K562 (cell line): Measurements from ENCODE around the gene CD164L2. TPM values are rescaled to one million over a fixed set of nuclear protein-coding genes. Genes with fewer than 3 reads are reported as not detected.

ENCODE experiments used
- CBX1 ChIP-seq: sonication (generic); IDR thresholded peaks from 2 replicates; pipeline ENCODE4 v1.6.1; 2016; ENCODE audit warnings: antibody characterized with exemption, low read depth, mild to moderate bottlenecking
- CCAR2 ChIP-seq: fragments of 200-400 bp; formaldehyde crosslinking; IDR thresholded peaks from 2 replicates; pipeline ENCODE4 v1.6.1; 2017; ENCODE audit warnings: mild to moderate bottlenecking, low read depth, low read length
- DMBX1 ChIP-seq: fragments of 250-450 bp; sonication (Bioruptor Pico); IDR thresholded peaks from 2 replicates; pipeline ENCODE4 v1.8.0; 2022; ENCODE audit warnings: inconsistent platforms, mild to moderate bottlenecking, moderate library complexity, borderline replicate concordance
- RHOXF2B ChIP-seq: fragments of 250-450 bp; sonication (Bioruptor Pico); conservative IDR thresholded peaks from 2 replicates; pipeline ENCODE4 v1.5.1; 2021
- ZNF324 ChIP-seq: fragments of 250-450 bp; sonication (Bioruptor Pico); IDR thresholded peaks from 2 replicates; pipeline ENCODE4 v1.4.0; 2020; ENCODE audit warnings: mild to moderate bottlenecking
- polyA plus RNA-seq, 8 experiments: library from polyadenylated mRNA; depleted of rRNA in 4 of 8; stranded (reverse) in 5 of 8; unstranded in 3 of 8; fragments of >200 nt; fragmentation: Nextera tagmentation in 2 of 8; fragmentation: Illumina TruSeq in 1 of 8; extraction: Ambion mirVana in 2 of 8; extraction: Trizol in 1 of 8; gene quantifications; 2 replicates each; pipeline versions ENCODE4 v1.2.1 to v1.2.3, GENCODE V29; 2011 to 2014; ENCODE audit warnings: inconsistent platforms in 1 of 8, missing spikeins in 1 of 8
- total RNA-seq, 7 experiments: library from RNA; depleted of rRNA in 6 of 7; stranded (reverse); fragments of >200 nt in 6 of 7; fragmentation: Illumina TruSeq in 2 of 7; extraction: Trizol in 2 of 7; gene quantifications; 2 replicates each; pipeline versions ENCODE4 v1.2.1 to v1.2.3, GENCODE V29; 2011 to 2021; ENCODE audit warnings: low replicate concordance in 1 of 7
- TF ChIP-seq, protein P1 (sequence below), 2 experiments: IDR thresholded peaks in 1 of 2; conservative IDR thresholded peaks in 1 of 2; 2 replicates each; pipeline ENCODE4 v1.6.1; 2016; ENCODE audit warnings: low read depth in 2 of 2, mild to moderate bottlenecking in 1 of 2, missing compliant biosample characterization in 1 of 2, missing genetic modification characterization in 1 of 2, moderate library complexity in 1 of 2
- TF ChIP-seq, protein P2 (sequence below): fragments of 450-650 bp; IDR thresholded peaks from 2 replicates; pipeline ENCODE4 v1.6.1; 2016; ENCODE audit warnings: low read depth
- TF ChIP-seq, protein P3 (sequence below), 2 experiments: fragments of 200-800 bp in 1 of 2; sonication (Bioruptor generic) in 1 of 2; sonication (generic) in 1 of 2; formaldehyde crosslinking in 1 of 2; IDR thresholded peaks in 1 of 2; conservative IDR thresholded peaks in 1 of 2; 2 replicates each; pipeline versions ENCODE4 v1.5.0 to v1.6.1; 2016 to 2020; ENCODE audit warnings: missing compliant biosample characterization in 1 of 2, missing genetic modification characterization in 1 of 2, missing genetic modification reagents in 1 of 2
- TF ChIP-seq, protein P4 (sequence below), 2 experiments: fragments of 450-650 bp; IDR thresholded peaks; 2 replicates each; pipeline ENCODE4 v1.6.1; 2016
- TF ChIP-seq, protein P5 (sequence below): fragments of 450-650 bp; IDR thresholded peaks from one replicate; pipeline ENCODE4 v1.6.1; 2018; ENCODE audit warnings: mild to moderate bottlenecking, moderate library complexity; ENCODE audit not compliant: partially characterized antibody

CD164L2 gene
- total and polyA plus RNA-seq, 9 of the 15 experiments (the other 6 are each of a cell fraction or from before 2014, with no cell fraction given): 0.08 to 0.92 (median 0.38) TPM; not detected in 1

DNA sequence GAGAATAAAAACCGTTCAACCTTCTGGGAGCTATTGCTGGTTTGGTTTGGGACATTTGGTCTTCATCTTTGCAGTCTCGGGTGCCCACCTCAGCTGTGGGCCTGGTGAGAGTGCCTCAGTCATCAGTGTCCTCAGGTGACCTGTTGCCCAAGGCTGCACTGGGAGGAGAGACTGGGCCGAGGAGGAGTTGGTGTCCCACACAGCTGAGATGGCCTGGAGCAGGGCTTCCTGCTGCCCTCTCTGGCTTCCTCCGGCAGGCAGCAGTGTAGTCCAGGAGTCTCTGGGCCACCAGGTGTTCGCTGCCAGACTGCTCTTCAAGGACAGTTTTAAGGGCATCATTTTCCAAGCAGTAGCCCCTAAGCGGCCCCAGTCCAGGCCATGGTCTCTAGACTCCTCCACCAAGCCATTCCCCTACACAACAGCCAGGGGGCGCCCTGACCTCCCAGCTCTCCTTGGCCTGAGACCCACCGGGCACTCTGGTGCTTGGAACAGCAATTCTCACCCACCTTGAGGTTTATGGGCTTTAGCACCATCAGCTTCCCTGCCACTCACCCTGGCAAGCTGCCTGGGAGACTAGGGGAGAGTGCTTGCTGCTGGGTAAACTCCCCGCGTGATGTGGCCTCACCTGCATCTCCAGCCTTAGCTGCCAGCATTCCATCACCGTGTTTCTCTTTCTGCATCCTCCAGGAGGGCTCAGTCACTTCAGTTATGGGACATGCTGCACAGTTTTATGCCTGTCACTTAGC lies 50.4 kb downstream of the CD164L2 start (continued):
- TF ChIP-seq, protein P1, sequence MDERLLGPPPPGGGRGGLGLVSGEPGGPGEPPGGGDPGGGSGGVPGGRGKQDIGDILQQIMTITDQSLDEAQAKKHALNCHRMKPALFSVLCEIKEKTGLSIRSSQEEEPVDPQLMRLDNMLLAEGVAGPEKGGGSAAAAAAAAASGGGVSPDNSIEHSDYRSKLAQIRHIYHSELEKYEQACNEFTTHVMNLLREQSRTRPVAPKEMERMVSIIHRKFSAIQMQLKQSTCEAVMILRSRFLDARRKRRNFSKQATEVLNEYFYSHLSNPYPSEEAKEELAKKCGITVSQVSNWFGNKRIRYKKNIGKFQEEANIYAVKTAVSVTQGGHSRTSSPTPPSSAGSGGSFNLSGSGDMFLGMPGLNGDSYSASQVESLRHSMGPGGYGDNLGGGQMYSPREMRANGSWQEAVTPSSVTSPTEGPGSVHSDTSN (CRISPR knock-in tag; IDR thresholded peaks at IDR 0.05; ENCODE audit: low read depth): no peak
- TF ChIP-seq, protein P1 (tag; conservative IDR thresholded peaks at IDR 0.05; ENCODE audit: low read depth): no peak
- TF ChIP-seq, protein P2, sequence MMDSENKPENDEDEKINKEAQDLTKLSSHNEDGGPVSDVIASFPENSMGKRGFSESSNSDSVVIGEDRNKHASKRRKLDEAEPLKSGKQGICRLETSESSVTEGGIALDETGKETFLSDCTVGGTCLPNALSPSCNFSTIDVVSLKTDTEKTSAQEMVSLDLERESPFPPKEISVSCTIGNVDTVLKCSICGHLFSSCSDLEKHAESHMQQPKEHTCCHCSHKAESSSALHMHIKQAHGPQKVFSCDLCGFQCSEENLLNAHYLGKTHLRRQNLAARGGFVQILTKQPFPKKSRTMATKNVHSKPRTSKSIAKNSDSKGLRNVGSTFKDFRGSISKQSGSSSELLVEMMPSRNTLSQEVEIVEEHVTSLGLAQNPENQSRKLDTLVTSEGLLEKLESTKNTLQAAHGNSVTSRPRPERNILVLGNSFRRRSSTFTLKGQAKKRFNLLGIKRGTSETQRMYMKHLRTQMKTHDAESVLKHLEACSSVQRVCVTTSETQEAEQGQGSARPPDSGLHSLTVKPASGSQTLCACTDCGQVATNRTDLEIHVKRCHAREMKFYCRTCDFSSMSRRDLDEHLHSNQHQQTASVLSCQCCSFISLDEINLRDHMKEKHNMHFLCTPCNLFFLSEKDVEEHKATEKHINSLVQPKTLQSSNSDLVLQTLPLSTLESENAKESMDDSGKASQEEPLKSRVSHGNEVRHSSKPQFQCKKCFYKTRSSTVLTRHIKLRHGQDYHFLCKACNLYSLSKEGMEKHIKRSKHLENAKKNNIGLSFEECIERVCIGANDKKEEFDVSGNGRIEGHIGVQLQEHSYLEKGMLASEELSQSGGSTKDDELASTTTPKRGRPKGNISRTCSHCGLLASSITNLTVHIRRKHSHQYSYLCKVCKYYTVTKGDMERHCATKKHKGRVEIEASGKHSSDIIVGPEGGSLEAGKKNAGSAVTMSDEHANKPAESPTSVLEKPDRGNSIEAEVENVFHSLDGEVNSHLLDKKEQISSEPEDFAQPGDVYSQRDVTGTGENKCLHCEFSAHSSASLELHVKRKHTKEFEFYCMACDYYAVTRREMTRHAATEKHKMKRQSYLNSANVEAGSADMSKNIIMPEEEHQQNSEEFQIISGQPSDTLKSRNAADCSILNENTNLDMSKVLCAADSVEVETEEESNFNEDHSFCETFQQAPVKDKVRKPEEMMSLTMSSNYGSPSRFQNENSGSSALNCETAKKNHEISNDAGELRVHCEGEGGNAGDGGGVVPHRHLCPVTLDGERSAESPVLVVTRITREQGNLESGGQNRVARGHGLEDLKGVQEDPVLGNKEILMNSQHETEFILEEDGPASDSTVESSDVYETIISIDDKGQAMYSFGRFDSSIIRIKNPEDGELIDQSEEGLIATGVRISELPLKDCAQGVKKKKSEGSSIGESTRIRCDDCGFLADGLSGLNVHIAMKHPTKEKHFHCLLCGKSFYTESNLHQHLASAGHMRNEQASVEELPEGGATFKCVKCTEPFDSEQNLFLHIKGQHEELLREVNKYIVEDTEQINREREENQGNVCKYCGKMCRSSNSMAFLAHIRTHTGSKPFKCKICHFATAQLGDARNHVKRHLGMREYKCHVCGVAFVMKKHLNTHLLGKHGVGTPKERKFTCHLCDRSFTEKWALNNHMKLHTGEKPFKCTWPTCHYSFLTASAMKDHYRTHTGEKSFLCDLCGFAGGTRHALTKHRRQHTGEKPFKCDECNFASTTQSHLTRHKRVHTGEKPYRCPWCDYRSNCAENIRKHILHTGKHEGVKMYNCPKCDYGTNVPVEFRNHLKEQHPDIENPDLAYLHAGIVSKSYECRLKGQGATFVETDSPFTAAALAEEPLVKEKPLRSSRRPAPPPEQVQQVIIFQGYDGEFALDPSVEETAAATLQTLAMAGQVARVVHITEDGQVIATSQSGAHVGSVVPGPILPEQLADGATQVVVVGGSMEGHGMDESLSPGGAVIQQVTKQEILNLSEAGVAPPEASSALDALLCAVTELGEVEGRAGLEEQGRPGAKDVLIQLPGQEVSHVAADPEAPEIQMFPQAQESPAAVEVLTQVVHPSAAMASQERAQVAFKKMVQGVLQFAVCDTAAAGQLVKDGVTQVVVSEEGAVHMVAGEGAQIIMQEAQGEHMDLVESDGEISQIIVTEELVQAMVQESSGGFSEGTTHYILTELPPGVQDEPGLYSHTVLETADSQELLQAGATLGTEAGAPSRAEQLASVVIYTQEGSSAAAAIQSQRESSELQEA: no peak
- no peak for TF ChIP-seq ZNF324 (CRISPR knock-in tag)
- TF ChIP-seq, protein P3, sequence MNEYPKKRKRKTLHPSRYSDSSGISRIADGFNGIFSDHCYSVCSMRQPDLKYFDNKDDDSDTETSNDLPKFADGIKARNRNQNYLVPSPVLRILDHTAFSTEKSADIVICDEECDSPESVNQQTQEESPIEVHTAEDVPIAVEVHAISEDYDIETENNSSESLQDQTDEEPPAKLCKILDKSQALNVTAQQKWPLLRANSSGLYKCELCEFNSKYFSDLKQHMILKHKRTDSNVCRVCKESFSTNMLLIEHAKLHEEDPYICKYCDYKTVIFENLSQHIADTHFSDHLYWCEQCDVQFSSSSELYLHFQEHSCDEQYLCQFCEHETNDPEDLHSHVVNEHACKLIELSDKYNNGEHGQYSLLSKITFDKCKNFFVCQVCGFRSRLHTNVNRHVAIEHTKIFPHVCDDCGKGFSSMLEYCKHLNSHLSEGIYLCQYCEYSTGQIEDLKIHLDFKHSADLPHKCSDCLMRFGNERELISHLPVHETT (CRISPR knock-in tag; conservative IDR thresholded peaks at IDR 0.05 in 1 of 2, IDR thresholded peaks at IDR 0.05 in 1 of 2): no peak
- TF ChIP-seq CCAR2: no peak
- TF ChIP-seq DMBX1: no peak
- TF ChIP-seq, protein P4, sequence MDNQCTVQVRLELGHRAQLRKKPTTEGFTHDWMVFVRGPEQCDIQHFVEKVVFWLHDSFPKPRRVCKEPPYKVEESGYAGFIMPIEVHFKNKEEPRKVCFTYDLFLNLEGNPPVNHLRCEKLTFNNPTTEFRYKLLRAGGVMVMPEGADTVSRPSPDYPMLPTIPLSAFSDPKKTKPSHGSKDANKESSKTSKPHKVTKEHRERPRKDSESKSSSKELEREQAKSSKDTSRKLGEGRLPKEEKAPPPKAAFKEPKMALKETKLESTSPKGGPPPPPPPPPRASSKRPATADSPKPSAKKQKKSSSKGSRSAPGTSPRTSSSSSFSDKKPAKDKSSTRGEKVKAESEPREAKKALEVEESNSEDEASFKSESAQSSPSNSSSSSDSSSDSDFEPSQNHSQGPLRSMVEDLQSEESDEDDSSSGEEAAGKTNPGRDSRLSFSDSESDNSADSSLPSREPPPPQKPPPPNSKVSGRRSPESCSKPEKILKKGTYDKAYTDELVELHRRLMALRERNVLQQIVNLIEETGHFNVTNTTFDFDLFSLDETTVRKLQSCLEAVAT (IDR thresholded peaks at IDR 0.05): no peak
- TF ChIP-seq, protein P5, sequence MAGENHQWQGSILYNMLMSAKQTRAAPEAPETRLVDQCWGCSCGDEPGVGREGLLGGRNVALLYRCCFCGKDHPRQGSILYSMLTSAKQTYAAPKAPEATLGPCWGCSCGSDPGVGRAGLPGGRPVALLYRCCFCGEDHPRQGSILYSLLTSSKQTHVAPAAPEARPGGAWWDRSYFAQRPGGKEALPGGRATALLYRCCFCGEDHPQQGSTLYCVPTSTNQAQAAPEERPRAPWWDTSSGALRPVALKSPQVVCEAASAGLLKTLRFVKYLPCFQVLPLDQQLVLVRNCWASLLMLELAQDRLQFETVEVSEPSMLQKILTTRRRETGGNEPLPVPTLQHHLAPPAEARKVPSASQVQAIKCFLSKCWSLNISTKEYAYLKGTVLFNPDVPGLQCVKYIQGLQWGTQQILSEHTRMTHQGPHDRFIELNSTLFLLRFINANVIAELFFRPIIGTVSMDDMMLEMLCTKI: no peak
- TF ChIP-seq CBX1: no peak
- no peak for TF ChIP-seq RHOXF2B
